MCF 10A (cell line): ENCODE data around the gene ABCA1. TPM values are rescaled to one million over a fixed set of nuclear protein-coding genes. Genes with fewer than 3 reads are reported as not detected.
A peak's percentile ranks its signal among the peaks of the same experiment; 100 is the strongest.
"Not testable (repeated sequence)": the region's sequence is repeated elsewhere in the genome, so short reads cannot be mapped to it uniquely, and the experiment has no call there.

Source experiments
- BruUV-seq: library from RNA; stranded (reverse); fragments of 400-500 nt; replicated peaks from 2 replicates; lab custom pipeline; 2021; lab: Mats Ljungman, UMichigan
- CTCF ChIA-PET: fragments of 300-600 bp; sonication (Branson Sonifier 250); formaldehyde crosslinking; extraction: SDS; loops from one replicate; lab custom pipeline; 2021; ENCODE audit warnings: antibody characterized with exemption, inconsistent platforms; lab: Yijun Ruan, JAX
- POLR2A ChIA-PET: fragments of 300-600, 350-650 bp; sonication (Branson Sonifier 250); formaldehyde crosslinking; extraction: SDS; loops from one replicate; lab custom pipeline; 2020; ENCODE audit warnings: antibody characterized with exemption, inconsistent platforms; lab: Yijun Ruan, JAX
- DNase-seq: peaks from one replicate; pipeline ENCODE4 v3.0.0-alpha.2; 2018; ENCODE audit not compliant: unreplicated experiment
- H3K27ac Mint-ChIP-seq: one replicate; pipeline ENCODE4 v1.8.0; 2022; ENCODE audit warnings: mild to moderate bottlenecking, low read depth, mixed read lengths; ENCODE audit not compliant: unreplicated experiment
- H3K27me3 Mint-ChIP-seq: one replicate; pipeline ENCODE4 v1.8.0; 2022; ENCODE audit warnings: mixed read lengths; ENCODE audit not compliant: insufficient read depth, unreplicated experiment
- H3K36me3 Mint-ChIP-seq: one replicate; pipeline ENCODE4 v1.8.0; 2022; ENCODE audit warnings: mild to moderate bottlenecking, moderate library complexity, mixed read lengths; ENCODE audit not compliant: insufficient read depth, unreplicated experiment
- H3K4me1 Mint-ChIP-seq: one replicate; pipeline ENCODE4 v1.8.0; 2022; ENCODE audit warnings: mixed read lengths; ENCODE audit not compliant: insufficient read depth, unreplicated experiment
- H3K4me3 Mint-ChIP-seq: one replicate; pipeline ENCODE4 v1.8.0; 2022; ENCODE audit warnings: mild to moderate bottlenecking, moderate library complexity, mixed read lengths; ENCODE audit not compliant: unreplicated experiment
- H3K9me3 Mint-ChIP-seq: one replicate; pipeline ENCODE4 v1.8.0; 2022; ENCODE audit warnings: mixed read lengths; ENCODE audit not compliant: unreplicated experiment
- intact Hi-C: fragments of 100-400 bp; cut with micrococcal nuclease; formaldehyde crosslinking; loops from 2 replicates; pipeline ENCODE4 v1.14.1; 2022
- total RNA-seq: library from RNA; stranded (reverse); gene quantifications from 2 replicates; pipeline ENCODE4 v1.2.3, GENCODE V29; 2022
- TF ChIP-seq, protein P1 (sequence below): fragments of 200-600 bp; IDR thresholded peaks from one replicate; pipeline ENCODE4 v1.8.0; 2022; ENCODE audit warnings: antibody characterized with exemption, mild to moderate bottlenecking; ENCODE audit not compliant: unreplicated experiment

The ABCA1 gene
- total RNA-seq, 1 experiment from 2014 or later: 0.28 TPM

DNA sequence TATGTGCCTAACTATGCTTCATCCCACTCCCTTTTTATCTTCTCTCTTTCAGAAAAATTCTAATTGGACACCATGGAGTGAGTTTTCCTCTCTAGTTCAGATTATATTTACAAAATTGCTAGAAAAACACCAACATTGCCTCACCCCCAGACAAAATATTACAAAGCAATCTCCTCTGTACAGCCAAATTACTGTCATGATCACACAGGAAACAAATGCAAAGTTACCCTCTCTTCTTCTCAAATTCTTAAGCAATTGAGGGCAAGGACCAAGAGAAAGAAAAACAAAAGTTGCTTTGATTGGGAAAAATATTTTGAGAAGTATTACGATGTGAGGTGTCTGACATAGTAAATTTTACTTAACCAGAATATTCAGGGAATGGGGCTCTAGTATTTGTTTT, 30.8 kb upstream of the ABCA1 start:
- Mint-ChIP-seq H3K27ac (no peak overlapping the region), H3K4me1 (peaks cover 15% of the 10 kb centered on the region), H3K27me3 (no peaks in the 10 kb centered on the region), H3K9me3 (no peaks in the 10 kb centered on the region), H3K4me3 (no peak overlapping the region), H3K36me3 (no peaks in the 10 kb centered on the region)
- POLR2A ChIA-PET: no interaction called here
- BruUV-seq: no TSS peak
- peak; percentile 11 for DNase-seq
- TF ChIP-seq, protein P1, sequence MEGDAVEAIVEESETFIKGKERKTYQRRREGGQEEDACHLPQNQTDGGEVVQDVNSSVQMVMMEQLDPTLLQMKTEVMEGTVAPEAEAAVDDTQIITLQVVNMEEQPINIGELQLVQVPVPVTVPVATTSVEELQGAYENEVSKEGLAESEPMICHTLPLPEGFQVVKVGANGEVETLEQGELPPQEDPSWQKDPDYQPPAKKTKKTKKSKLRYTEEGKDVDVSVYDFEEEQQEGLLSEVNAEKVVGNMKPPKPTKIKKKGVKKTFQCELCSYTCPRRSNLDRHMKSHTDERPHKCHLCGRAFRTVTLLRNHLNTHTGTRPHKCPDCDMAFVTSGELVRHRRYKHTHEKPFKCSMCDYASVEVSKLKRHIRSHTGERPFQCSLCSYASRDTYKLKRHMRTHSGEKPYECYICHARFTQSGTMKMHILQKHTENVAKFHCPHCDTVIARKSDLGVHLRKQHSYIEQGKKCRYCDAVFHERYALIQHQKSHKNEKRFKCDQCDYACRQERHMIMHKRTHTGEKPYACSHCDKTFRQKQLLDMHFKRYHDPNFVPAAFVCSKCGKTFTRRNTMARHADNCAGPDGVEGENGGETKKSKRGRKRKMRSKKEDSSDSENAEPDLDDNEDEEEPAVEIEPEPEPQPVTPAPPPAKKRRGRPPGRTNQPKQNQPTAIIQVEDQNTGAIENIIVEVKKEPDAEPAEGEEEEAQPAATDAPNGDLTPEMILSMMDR: no peak
- intact Hi-C loops: no loop called here
- CTCF ChIA-PET: interaction anchor here (0.6 kb wide), 1 partner anchor 42 kb away, joined by 3 read pairs; no protein-coding TSS in a partner anchor

DNA sequence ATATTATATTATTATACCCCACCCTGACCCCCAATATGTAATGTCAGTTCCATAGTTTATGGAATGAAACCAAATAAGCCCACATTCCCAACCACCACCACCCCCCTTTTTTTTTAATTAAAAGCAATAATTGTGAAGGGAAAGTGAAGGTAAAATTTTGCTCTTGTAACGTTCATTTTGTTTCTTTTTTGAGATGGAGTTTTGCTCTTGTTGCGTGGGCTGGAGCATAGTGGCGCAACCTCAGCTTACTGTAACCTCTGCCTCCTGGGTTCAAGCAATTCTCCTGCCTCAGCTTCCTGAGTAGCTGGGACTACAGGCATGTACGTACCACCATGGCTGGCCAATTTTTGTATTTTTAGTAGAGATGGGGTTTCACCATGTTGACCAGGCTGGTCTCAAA, 30.1 kb upstream of the ABCA1 start:
- POLR2A ChIA-PET, DNase-seq, H3K27ac Mint-ChIP-seq, BruUV-seq, H3K4me3 Mint-ChIP-seq, H3K36me3 Mint-ChIP-seq, H3K27me3 Mint-ChIP-seq, H3K9me3 Mint-ChIP-seq, intact Hi-C loops, CTCF ChIA-PET: not testable (repeated sequence)
- peaks cover 15% of the 10 kb centered on the region for H3K4me1 Mint-ChIP-seq

DNA sequence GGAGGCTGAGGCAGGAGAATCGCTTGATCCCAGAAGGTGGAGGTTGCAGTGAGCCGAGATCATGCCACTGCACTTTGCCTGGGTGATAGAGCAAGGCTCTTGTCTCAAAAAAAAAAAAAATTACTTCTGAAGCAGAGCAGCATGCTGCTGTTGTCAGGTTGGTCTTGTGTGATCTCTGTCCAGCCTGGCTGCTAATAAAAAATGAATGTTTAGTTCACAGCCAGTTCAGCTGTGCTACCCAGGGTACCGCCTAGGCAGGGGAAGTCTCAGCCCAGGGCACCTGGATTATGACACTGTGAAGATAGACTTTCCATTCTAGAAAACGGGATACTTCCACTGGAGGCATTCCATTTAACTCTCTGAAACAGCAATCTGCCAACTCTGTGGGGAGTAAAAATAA, 23.5 kb upstream of the ABCA1 start:
- ChIA-PET CTCF (interaction anchor here (0.6 kb wide), 1 partner anchor 264 kb away, joined by 4 read pairs; no protein-coding TSS in a partner anchor), POLR2A (interaction anchor here (0.7 to 1.0 kb wide), 2 partner anchors 10 to 244 kb away, joined by 3 read pairs; no protein-coding TSS in a partner anchor)
- Mint-ChIP-seq H3K27me3 (no peaks in the 10 kb centered on the region), H3K27ac (no peak overlapping the region), H3K4me1 (no peaks in the 10 kb centered on the region), H3K9me3 (no peaks in the 10 kb centered on the region), H3K4me3 (no peak overlapping the region), H3K36me3 (no peaks in the 10 kb centered on the region)
- no TSS peak for BruUV-seq
- intact Hi-C loops: no loop called here
- TF ChIP-seq, protein P1: no peak
- no peak for DNase-seq

GRCh38 chr9:104950838-104951237, 22.9 kb upstream of the ABCA1 start:
- no TSS peak for BruUV-seq
- POLR2A ChIA-PET: interaction anchor here (0.7 kb wide), 1 partner anchor 245 kb away, joined by 3 read pairs; no protein-coding TSS in a partner anchor

More at GRCh38 chr9:104950838-104951237, 22.9 kb upstream of the ABCA1 start:
- Mint-ChIP-seq H3K27ac (no peak overlapping the region), H3K4me3 (no peak overlapping the region), H3K36me3 (no peaks in the 10 kb centered on the region), H3K9me3 (no peaks in the 10 kb centered on the region), H3K27me3 (no peaks in the 10 kb centered on the region), H3K4me1 (no peaks in the 10 kb centered on the region)
- intact Hi-C loops: no loop called here
- CTCF ChIA-PET: interaction anchor here (0.6 kb wide), 1 partner anchor 1151 kb away, joined by 3 read pairs; no protein-coding TSS in a partner anchor
- DNase-seq: no peak
- TF ChIP-seq, protein P1: no peak
